Small intestine (tissue), 7 donors: ENCODE measurements around the gene ZNF778. TPM values are rescaled to one million over a fixed set of nuclear protein-coding genes. Genes with fewer than 3 reads are reported as not detected.

Experiments
- DNase-seq, 2 donors: peaks; one replicate each; pipeline versions ENCODE4 v3.0.0 to v3.0.0-alpha.2; 2013
- FAIRE-seq: peaks from 2 replicates; lab custom pipeline; 2012; peaks lifted over from hg19 to GRCh38; lab: Jason Lieb, UNC
- H3K27ac ChIP-seq, 3 donors: one replicate each; pipeline ENCODE4 v1.5.1; 2013; ENCODE audit warnings: low read length in 2 of 3, mild to moderate bottlenecking in 2 of 3, control low read depth in 1 of 3, inconsistent platforms in 1 of 3, low read depth in 1 of 3, moderate library complexity in 1 of 3
- H3K27me3 ChIP-seq, 3 donors: one replicate each; pipeline ENCODE4 v1.6.1; 2013; ENCODE audit warnings: low read length in 3 of 3, inconsistent platforms in 1 of 3; ENCODE audit not compliant: control insufficient read depth in 3 of 3, insufficient read depth in 3 of 3
- H3K36me3 ChIP-seq, 3 donors: one replicate each; pipeline ENCODE4 v1.6.1; 2013; ENCODE audit warnings: low read length in 3 of 3, inconsistent platforms in 1 of 3, low read depth in 1 of 3, mild to moderate bottlenecking in 1 of 3, moderate library complexity in 1 of 3; ENCODE audit not compliant: control insufficient read depth in 3 of 3, insufficient read depth in 2 of 3
- H3K4me1 ChIP-seq, 3 donors: one replicate each; pipeline ENCODE4 v1.6.1; 2013; ENCODE audit warnings: low read length in 2 of 3, inconsistent platforms in 1 of 3, low read depth in 1 of 3, mild to moderate bottlenecking in 1 of 3, moderate library complexity in 1 of 3; ENCODE audit not compliant: control insufficient read depth in 3 of 3, insufficient read depth in 2 of 3
- H3K4me3 ChIP-seq, 3 donors: one replicate each; pipeline ENCODE4 v1.5.1; 2013; ENCODE audit warnings: low read length in 3 of 3, control low read depth in 1 of 3, inconsistent platforms in 1 of 3, low read depth in 1 of 3, mild to moderate bottlenecking in 1 of 3, moderate library complexity in 1 of 3
- H3K9me3 ChIP-seq, 2 donors: one replicate each; pipeline ENCODE4 v1.6.1; 2013; ENCODE audit warnings: low read depth in 1 of 2, low read length in 1 of 2; ENCODE audit not compliant: control insufficient read depth in 2 of 2, insufficient read depth in 1 of 2
- WGBS, 3 donors: extraction: QIAGEN DNeasy Blood & Tissue Kit; methylation state at CpG; one replicate each; pipeline ENCODE4 v1.1.7; 2013; 5-methylcytosine and 5-hydroxymethylcytosine counted together
- polyA plus RNA-seq, 4 donors: library from polyadenylated mRNA; stranded (reverse) in 3 of 4; unstranded in 1 of 4; fragments of 200-250 nt in 3 of 4; fragments of 120-200 nt in 1 of 4; gene quantifications; one replicate each; pipeline versions ENCODE4 v1.2.1 to v1.2.3, GENCODE V29; 2013
- donor health status: healthy with polysubstance abuse.
- donor health status: control.
- donor health status: control.
- donor health status: Bipolar disorder and iron deficiency.
- donor health status: healthy.

Gene ZNF778
- polyA plus RNA-seq, 4 donors, result 0.89 to 3.2 (median 1.2) TPM

DNA sequence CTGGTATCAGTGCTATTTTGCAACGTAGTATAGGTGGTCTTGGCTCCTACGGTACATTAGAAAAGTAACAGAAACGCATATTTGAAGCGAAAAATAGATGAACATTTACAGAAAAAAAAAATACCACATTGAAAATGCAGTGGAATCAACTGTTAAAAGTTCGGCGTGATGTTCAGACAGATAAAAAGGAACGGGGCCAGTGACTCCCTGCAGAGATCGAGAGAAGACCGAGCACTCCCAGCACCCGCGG lies 440 bp upstream of the ZNF778 start:
- 0 to 1% (median 1%) methylated on average over 11 of the region's 11 CpGs for WGBS, 3 donors
- DNase-seq (peak in 1 of 2 donors; percentile 11), FAIRE-seq (no peak)
- H3K9me3 ChIP-seq, result no peaks in the 10 kb centered on the region
- peaks cover 0 to 12% (median 3%) of the 10 kb centered on the region in 3 donors for H3K36me3 ChIP-seq
- H3K4me3 ChIP-seq, result peak overlapping the region; percentile 69 to 89 (median 70)
- peak overlapping the region; percentile 87 to 98 (median 92) for H3K27ac ChIP-seq
- H3K4me1 ChIP-seq, result peaks cover 0 to 4% (median 3%) of the 10 kb centered on the region in 3 donors
- no peaks in the 10 kb centered on the region for H3K27me3 ChIP-seq

DNA sequence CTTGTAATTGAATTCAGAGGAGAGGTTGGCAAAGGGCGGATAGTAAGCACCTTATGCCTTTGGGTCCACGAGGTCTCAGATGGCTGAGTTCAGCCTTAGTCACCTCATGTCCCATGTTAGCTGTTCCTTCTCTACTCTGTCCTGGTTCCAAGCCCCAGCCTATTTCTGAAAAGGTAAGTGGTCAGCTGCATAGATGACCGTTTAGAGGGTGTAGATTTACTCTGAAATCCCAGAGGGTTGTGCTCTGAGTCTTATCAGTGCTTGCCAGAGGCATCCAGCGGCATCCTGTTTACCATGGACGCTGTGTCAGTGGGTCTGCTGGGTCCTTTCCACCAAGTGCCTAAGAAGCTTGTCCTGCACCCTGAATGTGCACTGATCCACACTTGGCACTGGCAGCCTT lies 1.9 kb downstream of the ZNF778 start:
- no peak overlapping the region for H3K27ac ChIP-seq
- DNase-seq (no peak), FAIRE-seq (no peak)
- peaks cover 0 to 4% (median 3%) of the 10 kb centered on the region in 3 donors for H3K4me1 ChIP-seq
- H3K36me3 ChIP-seq, result peaks cover 5 to 34% (median 7%) of the 10 kb centered on the region in 3 donors
- no peak overlapping the region for H3K4me3 ChIP-seq
- H3K27me3 ChIP-seq, result no peaks in the 10 kb centered on the region
- WGBS, 3 donors, result 68 to 80% (median 73%) methylated on average over 5 of the region's 5 CpGs
- H3K9me3 ChIP-seq, result no peaks in the 10 kb centered on the region

DNA sequence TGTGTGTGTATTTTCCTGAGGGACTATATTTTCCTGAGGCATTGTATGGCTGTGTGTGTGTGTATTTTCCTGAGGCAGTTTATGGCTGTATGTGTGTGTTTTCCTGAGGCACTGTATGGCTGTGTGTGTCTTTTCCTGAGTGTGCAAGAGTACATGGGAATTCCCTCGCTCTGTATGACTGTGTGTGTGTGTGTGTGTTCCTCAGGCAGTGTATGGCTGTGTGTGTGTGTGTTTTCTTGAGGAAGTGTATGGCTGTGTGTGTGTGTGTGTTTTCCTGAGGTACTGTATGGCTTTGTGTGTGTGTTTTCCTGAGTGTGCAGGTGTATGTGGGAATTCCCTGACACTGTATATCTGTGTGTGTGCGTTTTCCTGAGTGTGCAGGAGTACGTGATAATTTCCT lies 4.1 kb downstream of the ZNF778 start:
- H3K27ac ChIP-seq, result no peak overlapping the region
- 84 to 92% (median 89%) methylated on average over 3 of the region's 3 CpGs for WGBS, 3 donors
- H3K4me3 ChIP-seq, result no peak overlapping the region
- H3K36me3 ChIP-seq, result peaks cover 7 to 53% (median 8%) of the 10 kb centered on the region in 3 donors
- H3K4me1 ChIP-seq, result no peaks in the 10 kb centered on the region
- H3K27me3 ChIP-seq, result no peaks in the 10 kb centered on the region
- FAIRE-seq (no peak), DNase-seq (no peak)
- peaks cover 0 to 6% of the 10 kb centered on the region in 2 donors for H3K9me3 ChIP-seq

DNA sequence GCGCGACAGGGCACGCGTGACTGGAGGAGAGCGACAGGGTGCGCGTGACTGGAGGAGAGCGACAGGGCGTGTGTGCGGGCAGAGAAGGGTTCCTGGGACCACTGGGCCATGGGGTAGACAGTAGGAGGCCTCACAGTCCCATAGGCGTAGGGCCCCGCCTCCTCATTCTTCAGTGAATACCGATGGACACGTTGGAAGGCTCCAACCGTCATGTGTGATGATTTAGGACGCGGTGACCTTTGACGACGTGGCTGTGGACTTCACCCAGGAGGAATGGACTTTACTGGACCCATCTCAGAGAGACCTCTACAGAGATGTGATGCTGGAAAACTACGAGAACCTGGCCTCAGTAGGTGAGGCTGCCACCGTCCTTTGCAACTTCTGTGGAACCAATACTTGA lies 5.4 kb downstream of the ZNF778 start:
- no peak for FAIRE-seq
- H3K27me3 ChIP-seq, result no peaks in the 10 kb centered on the region
- H3K36me3 ChIP-seq, result peaks cover 17 to 65% (median 18%) of the 10 kb centered on the region in 3 donors
- H3K9me3 ChIP-seq, result peaks cover 0 to 19% of the 10 kb centered on the region in 2 donors
- no peak for DNase-seq
- H3K27ac ChIP-seq, result no peak overlapping the region
- no peaks in the 10 kb centered on the region for H3K4me1 ChIP-seq
- H3K4me3 ChIP-seq, result no peak overlapping the region
- WGBS, 3 donors, result 96 to 98% (median 97%) methylated on average over 21 of the region's 21 CpGs

DNA sequence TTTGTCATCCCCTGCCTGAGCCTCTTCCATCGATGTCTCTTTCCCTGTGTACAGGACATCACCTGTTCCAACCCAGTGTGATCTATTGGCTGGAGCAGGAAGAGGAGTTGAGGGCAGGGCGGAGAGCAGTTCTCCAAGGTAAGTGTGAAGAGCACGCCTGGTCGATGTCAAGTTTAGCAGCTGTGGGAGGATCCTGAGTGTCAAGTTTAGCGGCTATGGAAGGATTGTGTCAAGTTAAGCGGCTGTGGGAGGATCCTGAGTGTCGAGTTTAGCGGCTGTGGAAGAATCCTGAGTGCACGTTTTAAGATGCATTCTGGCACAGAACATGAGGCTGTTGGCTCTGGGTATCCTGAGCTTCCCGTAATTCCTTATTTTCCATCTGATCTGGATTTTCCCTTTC lies 7.2 kb downstream of the ZNF778 start:
- Histone ChIP-seq H3K27ac (no peak overlapping the region), H3K27me3 (no peaks in the 10 kb centered on the region), H3K4me3 (no peak overlapping the region), H3K36me3 (peaks cover 17 to 66% (median 18%) of the 10 kb centered on the region in 3 donors), H3K4me1 (no peaks in the 10 kb centered on the region), H3K9me3 (peaks cover 0 to 36% of the 10 kb centered on the region in 2 donors)
- FAIRE-seq, result no peak
- 96 to 99% (median 96%) methylated on average over 9 to 10 of the region's 10 CpGs for WGBS, 3 donors
- DNase-seq, result no peak

DNA sequence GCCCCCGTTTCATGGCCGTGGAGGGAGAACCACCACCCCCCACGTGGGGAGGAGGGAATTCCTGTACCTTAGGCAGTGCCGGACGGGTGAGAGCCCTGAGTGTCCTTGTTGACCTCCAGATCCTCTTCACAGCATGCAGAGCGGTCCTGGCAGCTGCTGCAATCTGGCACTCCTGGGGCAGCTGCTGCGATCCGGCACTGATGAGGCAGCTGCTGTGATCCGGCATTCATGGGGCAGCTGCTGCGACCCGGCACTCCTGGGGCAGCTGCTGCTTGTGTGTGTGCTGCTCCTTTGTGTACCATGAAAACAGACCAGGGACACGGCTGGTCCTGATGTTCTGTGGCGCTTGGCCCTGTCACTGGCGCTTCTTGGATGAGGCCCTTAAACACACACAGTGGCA lies 12.8 kb downstream of the ZNF778 start:
- 95 to 96% (median 96%) methylated on average over 14 of the region's 14 CpGs for WGBS, 3 donors
- peaks cover 0 to 74% of the 10 kb centered on the region in 2 donors for H3K9me3 ChIP-seq
- no peak overlapping the region for H3K27ac ChIP-seq
- no peak overlapping the region for H3K4me3 ChIP-seq
- FAIRE-seq (no peak), DNase-seq (no peak)
- H3K27me3 ChIP-seq, result no peaks in the 10 kb centered on the region
- no peaks in the 10 kb centered on the region for H3K4me1 ChIP-seq
- peaks cover 13 to 73% (median 16%) of the 10 kb centered on the region in 3 donors for H3K36me3 ChIP-seq

DNA sequence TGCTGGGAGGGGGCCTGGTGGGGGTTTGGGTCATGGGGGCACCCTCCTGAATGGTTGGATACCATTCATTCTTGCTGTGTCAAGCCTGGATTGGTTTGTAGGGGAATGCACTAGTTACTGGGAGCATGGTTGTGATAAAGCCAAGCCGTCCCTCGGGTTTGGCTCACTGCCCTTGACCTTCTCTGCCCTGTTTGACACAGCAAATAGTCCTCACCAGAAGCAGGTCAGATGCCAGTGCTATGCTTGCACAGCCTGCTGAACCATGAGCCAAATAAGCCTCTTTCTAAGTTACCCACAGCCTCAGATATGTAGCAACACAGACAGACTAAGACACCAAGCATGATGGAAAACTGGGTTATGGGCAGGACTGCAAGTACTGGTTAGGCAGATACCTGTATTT lies 14.6 kb downstream of the ZNF778 start:
- Histone ChIP-seq H3K27ac (no peak overlapping the region), H3K27me3 (no peaks in the 10 kb centered on the region), H3K36me3 (peaks cover 9 to 58% (median 9%) of the 10 kb centered on the region in 3 donors), H3K4me1 (no peaks in the 10 kb centered on the region), H3K9me3 (peaks cover 0 to 72% of the 10 kb centered on the region in 2 donors), H3K4me3 (no peak overlapping the region)
- no peak for FAIRE-seq
- no peak for DNase-seq
- whole genome bisulfite sequencing, 3 donors, result 84 to 88% (median 85%) methylated on average over 2 of the region's 2 CpGs

DNA sequence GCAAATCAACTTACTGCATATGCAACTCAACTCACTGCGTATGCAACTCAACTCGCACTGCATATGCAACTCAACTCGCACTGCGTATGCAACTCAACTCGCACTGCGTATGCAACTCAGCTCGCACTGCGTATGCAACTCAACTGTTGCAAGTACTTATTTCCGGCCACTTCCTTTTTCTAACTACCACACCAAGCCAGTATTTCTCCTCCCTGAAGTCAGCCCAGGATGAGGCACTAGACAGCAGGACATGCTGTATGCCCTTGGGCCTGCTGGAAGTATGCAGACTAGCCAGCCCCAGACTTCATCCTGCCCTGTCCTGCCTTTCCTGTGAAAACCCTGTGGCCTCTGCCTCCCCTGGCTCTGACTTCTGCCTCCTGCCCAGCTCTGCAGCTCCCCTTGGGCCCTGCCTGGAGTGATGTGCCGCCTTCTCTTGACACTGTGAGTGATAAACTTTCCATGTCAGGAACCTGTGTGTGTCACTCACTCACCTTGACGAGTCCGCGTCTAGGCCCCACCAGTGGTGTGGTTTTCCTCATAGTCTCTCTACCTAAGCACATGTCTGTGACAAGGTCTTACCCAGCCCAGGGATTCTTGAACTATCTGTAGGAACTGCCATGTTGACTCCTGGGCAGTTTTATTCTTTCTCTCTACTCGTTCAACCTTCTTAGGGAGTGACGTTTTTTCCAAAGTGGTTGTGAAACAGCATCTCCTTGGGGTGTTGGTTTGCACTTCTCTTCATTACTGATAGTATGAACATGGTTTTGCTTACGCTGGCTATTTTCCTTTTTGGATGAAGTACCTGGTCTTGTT lies 16.4 kb downstream of the ZNF778 start:
- DNase-seq (no peak), FAIRE-seq (no peak)
- Histone ChIP-seq H3K27ac (no peak overlapping the region), H3K4me1 (no peaks in the 10 kb centered on the region), H3K27me3 (no peaks in the 10 kb centered on the region), H3K4me3 (no peak overlapping the region), H3K9me3 (peaks cover 0 to 55% of the 10 kb centered on the region in 2 donors), H3K36me3 (peaks cover 3 to 48% (median 4%) of the 10 kb centered on the region in 3 donors)
- WGBS, 3 donors, result 95 to 96% (median 95%) methylated on average over 16 of the region's 16 CpGs
